HG03064 (cell line): Measurements from ENCODE around the gene NMRK2.
"Not testable (repeated sequence)": the region's sequence is repeated elsewhere in the genome, so short reads cannot be mapped to it uniquely, and the experiment has no call there.

Source experiments
- ATAC-seq: cut with Tn5 transposase; IDR thresholded peaks from one replicate; pipeline ENCODE4 v1.9.1; 2021; ENCODE audit warnings: low read depth; ENCODE audit not compliant: unreplicated experiment

NMRK2 gene

GRCh38 chr19:3932931-3933810 is at the start of gene NMRK2:
NMRK2 (plus strand) TSS chr19:3933069; CDS start chr19:3933672, 603 bp downstream.
- ATAC-seq, result no peak

GRCh38 chr19:3890591-3890990 is 42.3 kb upstream of the NMRK2 start:
- ATAC-seq, result no peak

GRCh38 chr19:3893509-3894179 is 39.2 kb upstream of the NMRK2 start:
- ATAC-seq, result no peak

GRCh38 chr19:3894959-3895358 is 37.9 kb upstream of the NMRK2 start:
- ATAC-seq, result not testable (repeated sequence)

- no peak for ATAC-seq
These were observed 37.1 kb upstream of the NMRK2 start for GRCh38 chr19:3895788-3896187.

- ATAC-seq, result no peak
These were observed 34.9 kb upstream of the NMRK2 start for GRCh38 chr19:3897936-3898335.

- ATAC-seq, result no peak
These were observed 34.4 kb upstream of the NMRK2 start for GRCh38 chr19:3898426-3898825.

- no peak for ATAC-seq
These were observed 33.2 kb upstream of the NMRK2 start for GRCh38 chr19:3899531-3900294.

- ATAC-seq, result no peak
These were observed 30.4 kb upstream of the NMRK2 start for GRCh38 chr19:3902317-3902973.

- no peak for ATAC-seq
These were observed 28.6 kb upstream of the NMRK2 start for GRCh38 chr19:3904233-3904632.

GRCh38 chr19:3907626-3908265 is 25.1 kb upstream of the NMRK2 start:
- no peak for ATAC-seq

GRCh38 chr19:3908266-3909054 is 24.4 kb upstream of the NMRK2 start:
- no peak for ATAC-seq

- no peak for ATAC-seq
These were observed 22.8 kb upstream of the NMRK2 start for GRCh38 chr19:3910105-3910504.

- no peak for ATAC-seq
These were observed 18.7 kb upstream of the NMRK2 start for GRCh38 chr19:3914199-3914598.

GRCh38 chr19:3916033-3916432 is 16.8 kb upstream of the NMRK2 start:
- no peak for ATAC-seq

GRCh38 chr19:3919793-3920192 is 13.1 kb upstream of the NMRK2 start:
- ATAC-seq, result no peak

- no peak for ATAC-seq
These were observed 9.6 kb upstream of the NMRK2 start for GRCh38 chr19:3923096-3923758.

GRCh38 chr19:3923912-3924311 is 9.0 kb upstream of the NMRK2 start:
- no peak for ATAC-seq

- no peak for ATAC-seq
These were observed 1.8 kb upstream of the NMRK2 start for GRCh38 chr19:3931041-3931440.
